ENCODE measurements around the gene ACTR6.

DNA sequence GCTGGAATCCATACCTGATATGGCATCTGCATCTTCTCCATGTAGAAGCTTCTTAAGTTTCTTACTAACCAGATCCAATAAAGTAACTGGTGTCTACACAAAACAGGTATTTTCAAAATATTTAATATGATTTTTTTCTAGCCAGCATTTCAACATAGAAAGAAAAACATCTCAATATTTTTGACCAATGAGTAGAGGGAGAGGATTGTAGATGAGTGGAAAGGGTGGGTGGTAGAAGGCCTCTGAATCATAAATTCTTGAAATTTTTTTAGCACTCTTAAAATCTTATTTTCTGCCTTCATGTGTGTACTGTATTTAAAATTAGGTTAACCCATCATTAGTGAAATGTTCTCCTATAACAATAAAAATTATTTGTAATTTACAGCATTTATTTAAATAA, 48.3 kb downstream of the ACTR6 start:
- TF ChIP-seq CTCF (conservative IDR thresholded peaks at IDR 0.05) (no peak), EZH2 (IDR thresholded peaks at IDR 0.05; ENCODE audit: low read depth) (no peak)
